Measurements from ENCODE around the gene HDAC9. TPM values are rescaled to one million over a fixed set of nuclear protein-coding genes. Genes with fewer than 3 reads are reported as not detected.

The HDAC9 gene
- polyA plus RNA-seq, 3 donors, result 41.7 to 51.2 (median 44.2) TPM

- Histone ChIP-seq H3K36me3 (replicated peaks in 1 of 2; ENCODE audit: control insufficient read depth in 1 of 2, insufficient read depth in 2 of 2, low read length in 2 of 2) (no peaks in the 10 kb centered on the region), H3K9me3 (replicated peaks in 1 of 2; ENCODE audit: control insufficient read depth in 1 of 2, insufficient read depth in 1 of 2, low read length in 2 of 2) (peaks cover 0 to 6% of the 10 kb centered on the region in 2 donors), H3K4me2 (replicated peaks; ENCODE audit: extremely low read depth, low read length, poor library complexity, severe bottlenecking) (no peak overlapping the region), H4K20me1 (ENCODE audit: insufficient read depth, low read length) (no peaks in the 10 kb centered on the region), H3K27ac (ENCODE audit: low read depth in 1 of 2, low read length in 2 of 2) (no peak overlapping the region), H3K4me1 (ENCODE audit: control insufficient read depth in 1 of 2, insufficient read depth in 2 of 2, low read length in 2 of 2) (no peaks in the 10 kb centered on the region), H3K27me3 (ENCODE audit: control insufficient read depth in 2 of 2, insufficient read depth in 2 of 2, low read length in 2 of 2) (no peaks in the 10 kb centered on the region), H3K9ac (ENCODE audit: insufficient read depth, low read length, poor library complexity, severe bottlenecking) (no peak overlapping the region), H3K79me2 (ENCODE audit: insufficient read depth, low read length) (no peaks in the 10 kb centered on the region), H3K4me3 (replicated peaks in 1 of 3; ENCODE audit: low read depth in 2 of 3, low read length in 3 of 3) (no peak overlapping the region), H2AFZ (ENCODE audit: insufficient read depth, low read depth, low read length, poor library complexity, severe bottlenecking) (no peak overlapping the region)
- no peaks in the 10 kb centered on the region for H3K4me1 Mint-ChIP-seq
- no peak overlapping the region for H3K27ac Mint-ChIP-seq
- no peak for DNase-seq
- intact Hi-C loops (cut with micrococcal nuclease), result no loop called here
- peaks cover 2 to 13% (median 5%) of the 10 kb centered on the region in 7 donors for H3K9me3 Mint-ChIP-seq
- no peak for TF ChIP-seq CTCF (IDR thresholded peaks at IDR 0.05)
- H3K4me3 Mint-ChIP-seq, result no peak overlapping the region
- no peaks in the 10 kb centered on the region for H3K36me3 Mint-ChIP-seq
- WGBS (ENCODE audit: insufficient coverage), result 100% methylated on average over 1 of the region's 4 CpGs
- H3K27me3 Mint-ChIP-seq (ENCODE audit: low read depth in 3 of 3), result no peaks in the 10 kb centered on the region
These were observed 417.6 kb downstream of the HDAC9 start for GRCh38 chr7:18913106-18913505.

GRCh38 chr7:18916826-18917225 is 421.3 kb downstream of the HDAC9 start:
- Histone ChIP-seq H3K9me3 (replicated peaks in 1 of 2; ENCODE audit: control insufficient read depth in 1 of 2, insufficient read depth in 1 of 2, low read length in 2 of 2) (no peaks in the 10 kb centered on the region), H4K20me1 (ENCODE audit: insufficient read depth, low read length) (no peaks in the 10 kb centered on the region), H3K79me2 (ENCODE audit: insufficient read depth, low read length) (no peaks in the 10 kb centered on the region), H3K9ac (ENCODE audit: insufficient read depth, low read length, poor library complexity, severe bottlenecking) (no peak overlapping the region), H3K27ac (ENCODE audit: low read depth in 1 of 2, low read length in 2 of 2) (no peak overlapping the region), H3K36me3 (replicated peaks in 1 of 2; ENCODE audit: control insufficient read depth in 1 of 2, insufficient read depth in 2 of 2, low read length in 2 of 2) (no peaks in the 10 kb centered on the region), H3K4me2 (replicated peaks; ENCODE audit: extremely low read depth, low read length, poor library complexity, severe bottlenecking) (no peak overlapping the region), H3K4me1 (ENCODE audit: control insufficient read depth in 1 of 2, insufficient read depth in 2 of 2, low read length in 2 of 2) (no peaks in the 10 kb centered on the region), H3K27me3 (ENCODE audit: control insufficient read depth in 2 of 2, insufficient read depth in 2 of 2, low read length in 2 of 2) (no peaks in the 10 kb centered on the region), H3K4me3 (replicated peaks in 1 of 3; ENCODE audit: low read depth in 2 of 3, low read length in 3 of 3) (no peak overlapping the region), H2AFZ (ENCODE audit: insufficient read depth, low read depth, low read length, poor library complexity, severe bottlenecking) (no peak overlapping the region)
- intact Hi-C loops (cut with micrococcal nuclease), result no loop called here
- Mint-ChIP-seq H3K27me3 (ENCODE audit: low read depth in 3 of 3) (no peaks in the 10 kb centered on the region), H3K9me3 (peaks cover 2 to 7% (median 3%) of the 10 kb centered on the region in 7 donors), H3K4me1 (no peaks in the 10 kb centered on the region), H3K36me3 (no peaks in the 10 kb centered on the region), H3K4me3 (no peak overlapping the region), H3K27ac (no peak overlapping the region)
- 80% methylated on average over 1 of the region's 3 CpGs for WGBS (ENCODE audit: insufficient coverage)
- no peak for DNase-seq
- no peak for TF ChIP-seq CTCF (IDR thresholded peaks at IDR 0.05)
